Upper lobe of left lung (tissue), 4 donors: ENCODE results near the gene OSBP2.

Experiments used
- CTCF ChIP-seq, 6 experiments: fragments of 450-650 bp in 4 of 6; fragments of 200-600 bp in 2 of 6; sonication (generic) in 2 of 6; IDR thresholded peaks; one replicate each; pipeline ENCODE4 v1.5.1; 2016 to 2019; ENCODE audit warnings: antibody characterized with exemption in 6 of 6
- POLR2A ChIP-seq, 4 donors: fragments of 450-650 bp; IDR thresholded peaks; one replicate each; pipeline ENCODE4 v1.5.1; 2016 to 2017; ENCODE audit warnings: antibody characterized with exemption in 4 of 4, mild to moderate bottlenecking in 2 of 4
- POLR2AphosphoS5 ChIP-seq, 2 donors: sonication (generic); formaldehyde crosslinking; IDR thresholded peaks; one replicate each; pipeline ENCODE4 v1.5.1; 2017; ENCODE audit warnings: antibody characterized with exemption in 2 of 2

GRCh38 chr22:30948930-30949342, 254.3 kb downstream of the OSBP2 start:
- TF ChIP-seq POLR2AphosphoS5 (IDR thresholded peaks at IDR 0.05) (no peak), CTCF (IDR thresholded peaks at IDR 0.05) (no peak), POLR2A (IDR thresholded peaks at IDR 0.05) (no peak)
